AG10803 (cell line): ENCODE measurements around the gene KCNE3.
A peak's percentile ranks its signal among the peaks of the same experiment; 100 is the strongest.

Experiments
- DNase-seq: peaks from one replicate; pipeline ENCODE4 v3.0.0; 2010; ENCODE audit warnings: low read depth
- H3K4me3 ChIP-seq: 2 replicates; pipeline ENCODE4 v1.5.1; 2011; ENCODE audit warnings: mild to moderate bottlenecking, low read length, control low read depth
- TF ChIP-seq, protein P1 (sequence below): conservative IDR thresholded peaks from 2 replicates; pipeline ENCODE4 v1.5.1; 2011; ENCODE audit warnings: mild to moderate bottlenecking, low read length, control low read depth, inconsistent platforms

Gene KCNE3, protein sequence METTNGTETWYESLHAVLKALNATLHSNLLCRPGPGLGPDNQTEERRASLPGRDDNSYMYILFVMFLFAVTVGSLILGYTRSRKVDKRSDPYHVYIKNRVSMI

GRCh38 chr11:74466916-74467885 lies at the start of gene KCNE3:
TSS of gene KCNE3 (minus strand) at chr11:74467549. CDS start at chr11:74457563, 9,986 bp downstream.
- TF ChIP-seq, protein P1, sequence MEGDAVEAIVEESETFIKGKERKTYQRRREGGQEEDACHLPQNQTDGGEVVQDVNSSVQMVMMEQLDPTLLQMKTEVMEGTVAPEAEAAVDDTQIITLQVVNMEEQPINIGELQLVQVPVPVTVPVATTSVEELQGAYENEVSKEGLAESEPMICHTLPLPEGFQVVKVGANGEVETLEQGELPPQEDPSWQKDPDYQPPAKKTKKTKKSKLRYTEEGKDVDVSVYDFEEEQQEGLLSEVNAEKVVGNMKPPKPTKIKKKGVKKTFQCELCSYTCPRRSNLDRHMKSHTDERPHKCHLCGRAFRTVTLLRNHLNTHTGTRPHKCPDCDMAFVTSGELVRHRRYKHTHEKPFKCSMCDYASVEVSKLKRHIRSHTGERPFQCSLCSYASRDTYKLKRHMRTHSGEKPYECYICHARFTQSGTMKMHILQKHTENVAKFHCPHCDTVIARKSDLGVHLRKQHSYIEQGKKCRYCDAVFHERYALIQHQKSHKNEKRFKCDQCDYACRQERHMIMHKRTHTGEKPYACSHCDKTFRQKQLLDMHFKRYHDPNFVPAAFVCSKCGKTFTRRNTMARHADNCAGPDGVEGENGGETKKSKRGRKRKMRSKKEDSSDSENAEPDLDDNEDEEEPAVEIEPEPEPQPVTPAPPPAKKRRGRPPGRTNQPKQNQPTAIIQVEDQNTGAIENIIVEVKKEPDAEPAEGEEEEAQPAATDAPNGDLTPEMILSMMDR: no peak
- DNase-seq: peak; percentile 23
- H3K4me3 ChIP-seq: peak within 1 kb of the TSS; percentile 54

GRCh38 chr11:74507582-74507981 lies 40.2 kb upstream of the KCNE3 start:
- no peak overlapping the region for H3K4me3 ChIP-seq
- TF ChIP-seq, protein P1: no peak
- DNase-seq: no peak

DNA sequence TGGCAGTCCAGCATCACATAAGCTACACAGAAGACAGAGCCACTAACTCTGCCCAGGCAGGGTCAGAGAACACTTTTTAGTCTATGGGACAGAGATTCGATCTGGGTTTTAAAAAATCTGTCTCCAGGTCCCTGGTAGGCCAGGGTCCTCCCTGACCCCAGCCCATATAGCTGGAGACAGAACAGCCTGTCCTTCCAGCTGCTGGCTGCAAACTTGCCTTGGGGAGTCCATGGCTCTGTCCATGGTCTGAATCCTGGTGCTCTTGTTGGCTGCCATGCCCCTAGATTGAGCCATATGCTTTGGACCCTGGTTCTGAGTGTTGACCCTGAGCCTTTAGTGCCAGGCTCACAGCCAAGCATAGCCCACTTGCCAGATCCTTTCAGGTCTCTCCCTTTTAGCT lies 39.5 kb upstream of the KCNE3 start:
- TF ChIP-seq, protein P1: no peak
- H3K4me3 ChIP-seq: no peak overlapping the region
- no peak for DNase-seq

- no peak for DNase-seq
- TF ChIP-seq, protein P1: no peak
- H3K4me3 ChIP-seq: no peak overlapping the region
Observed at GRCh38 chr11:74505911-74506310, 38.6 kb upstream of the KCNE3 start.

- H3K4me3 ChIP-seq: no peak overlapping the region
- TF ChIP-seq, protein P1: no peak
- no peak for DNase-seq
Observed at GRCh38 chr11:74504100-74504691, 36.8 kb upstream of the KCNE3 start.

DNA sequence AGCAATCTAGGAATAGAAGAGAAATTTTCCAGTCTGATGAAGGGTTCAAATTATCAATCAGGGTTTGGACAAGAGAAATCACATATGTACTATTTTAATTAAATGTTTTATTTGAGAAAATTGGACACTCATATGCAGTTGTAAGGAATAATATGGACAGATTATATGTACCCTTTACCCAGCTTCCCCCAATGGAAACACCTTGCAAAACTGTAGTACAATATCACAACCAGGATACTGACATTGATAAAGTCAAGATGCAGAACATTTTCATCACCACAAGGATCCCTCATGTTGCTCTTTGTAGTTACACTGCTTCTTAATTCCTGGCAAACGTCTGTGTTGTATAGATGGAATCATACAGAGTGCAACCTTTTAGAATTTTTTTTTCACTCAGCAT lies 27.6 kb upstream of the KCNE3 start:
- TF ChIP-seq, protein P1: no peak
- H3K4me3 ChIP-seq: no peak overlapping the region
- DNase-seq: no peak
